H9 (cell line): ENCODE data around the gene TP53BP2. TPM values are rescaled to one million over a fixed set of nuclear protein-coding genes. Genes with fewer than 3 reads are reported as not detected.

Experiments
- DNase-seq: peaks from one replicate; pipeline ENCODE4 v3.0.0-alpha.2; 2017
- H2AFZ ChIP-seq: one replicate; pipeline ENCODE4 v1.6.1; 2013; ENCODE audit warnings: mild to moderate bottlenecking, low read length, control low read depth, moderate library complexity
- H2AK5ac ChIP-seq: 2 replicates; pipeline ENCODE4 v1.6.1; 2013; ENCODE audit warnings: low read length, control low read depth, mixed read lengths; ENCODE audit not compliant: insufficient read length
- H2BK120ac ChIP-seq: one replicate; pipeline ENCODE4 v1.6.1; 2013; ENCODE audit warnings: low read depth, mild to moderate bottlenecking, low read length, control low read depth, inconsistent platforms; ENCODE audit not compliant: poor library complexity, severe bottlenecking
- H2BK12ac ChIP-seq: 2 replicates; pipeline ENCODE4 v1.6.1; 2013; ENCODE audit warnings: low read length, control low read depth, mixed read lengths, low read depth; ENCODE audit not compliant: insufficient read length
- H2BK15ac ChIP-seq: 2 replicates; pipeline ENCODE4 v1.6.1; 2013; ENCODE audit warnings: low read depth, low read length, control low read depth
- H2BK20ac ChIP-seq: one replicate; pipeline ENCODE4 v1.6.1; 2013; ENCODE audit warnings: low read depth, mild to moderate bottlenecking, low read length, control low read depth, inconsistent platforms; ENCODE audit not compliant: poor library complexity, severe bottlenecking
- H2BK5ac ChIP-seq: 2 replicates; pipeline ENCODE4 v1.6.1; 2013; ENCODE audit warnings: low read length, control low read depth, mixed read lengths; ENCODE audit not compliant: insufficient read length
- H3K14ac ChIP-seq: 2 replicates; pipeline ENCODE4 v1.6.1; 2013; ENCODE audit warnings: low read length, control low read depth; ENCODE audit not compliant: insufficient read depth
- H3K18ac ChIP-seq: 2 replicates; pipeline ENCODE4 v1.6.1; 2013; ENCODE audit warnings: low read depth, mild to moderate bottlenecking, mixed read lengths, low read length, control low read depth; ENCODE audit not compliant: insufficient read length
- H3K23ac ChIP-seq: 2 replicates; pipeline ENCODE4 v1.6.1; 2013; ENCODE audit warnings: low read length, control low read depth, mixed read lengths, low read depth; ENCODE audit not compliant: insufficient read length
- H3K23me2 ChIP-seq: 2 replicates; pipeline ENCODE4 v1.6.1; 2013; ENCODE audit warnings: low read depth, mild to moderate bottlenecking, mixed read lengths, low read length, control low read depth; ENCODE audit not compliant: insufficient read length, poor library complexity, severe bottlenecking
- H3K27ac ChIP-seq: 2 replicates; pipeline ENCODE4 v1.5.1; 2013; ENCODE audit warnings: low read length, control low read depth, mixed read lengths, low read depth; ENCODE audit not compliant: insufficient read length
- H3K27me3 ChIP-seq: 2 replicates; pipeline ENCODE4 v1.6.1; 2013; ENCODE audit warnings: low read length, control low read depth, inconsistent platforms; ENCODE audit not compliant: insufficient read depth
- H3K4ac ChIP-seq: 2 replicates; pipeline ENCODE4 v1.6.1; 2013; ENCODE audit warnings: low read depth, mild to moderate bottlenecking, control low read depth, inconsistent platforms, low read length, moderate library complexity
- H3K4me1 ChIP-seq: 2 replicates; pipeline ENCODE4 v1.6.1; 2013; ENCODE audit warnings: low read length, control low read depth, inconsistent platforms; ENCODE audit not compliant: insufficient read depth
- H3K4me2 ChIP-seq: 2 replicates; pipeline ENCODE4 v1.6.1; 2013; ENCODE audit warnings: low read length, control low read depth, mixed read lengths; ENCODE audit not compliant: insufficient read length, insufficient read depth
- H3K56ac ChIP-seq: 2 replicates; pipeline ENCODE4 v1.6.1; 2013; ENCODE audit warnings: low read depth, mild to moderate bottlenecking, mixed read lengths, low read length, control low read depth; ENCODE audit not compliant: insufficient read length
- H3K79me1 ChIP-seq: 2 replicates; pipeline ENCODE4 v1.6.1; 2013; ENCODE audit warnings: low read depth, mild to moderate bottlenecking, moderate library complexity, low read length, control low read depth, inconsistent platforms; ENCODE audit not compliant: insufficient read depth, poor library complexity, severe bottlenecking
- H3K79me2 ChIP-seq: 2 replicates; pipeline ENCODE4 v1.6.1; 2013; ENCODE audit warnings: low read length, control low read depth, inconsistent platforms; ENCODE audit not compliant: insufficient read depth
- H3K9ac ChIP-seq: 2 replicates; pipeline ENCODE4 v1.6.1; 2013; ENCODE audit warnings: low read length, control low read depth, mixed read lengths; ENCODE audit not compliant: insufficient read length; ENCODE audit errors: extremely low read depth
- H3K9me3 ChIP-seq: one replicate; pipeline ENCODE4 v1.6.1; 2013; ENCODE audit warnings: low read depth, low read length, inconsistent platforms; ENCODE audit not compliant: control insufficient read depth
- H3T11ph ChIP-seq: one replicate; pipeline ENCODE4 v1.6.1; 2013; ENCODE audit warnings: mild to moderate bottlenecking, low read length, control low read depth, inconsistent platforms
- H4K20me1 ChIP-seq: one replicate; pipeline ENCODE4 v1.6.1; 2013; ENCODE audit not compliant: control insufficient read depth, insufficient read length, insufficient read depth
- H4K5ac ChIP-seq: 2 replicates; pipeline ENCODE4 v1.6.1; 2013; ENCODE audit warnings: low read depth, mild to moderate bottlenecking, mixed read lengths, low read length, control low read depth; ENCODE audit not compliant: insufficient read length
- H4K8ac ChIP-seq: replicated peaks from 2 replicates; pipeline ENCODE4 v1.6.1; 2013; ENCODE audit warnings: low read length, control low read depth, mixed read lengths, low read depth; ENCODE audit not compliant: insufficient read length
- H4K91ac ChIP-seq: 2 replicates; pipeline ENCODE4 v1.6.1; 2013; ENCODE audit warnings: low read depth, mild to moderate bottlenecking, moderate library complexity, mixed read lengths, low read length, control low read depth; ENCODE audit not compliant: insufficient read length
- H3K27ac Mint-ChIP-seq, 3 experiments: 2 replicates in 2 of 3; 3 replicates in 1 of 3; pipeline ENCODE4 v1.8.0; 2020 to 2021; ENCODE audit warnings: mixed read lengths in 3 of 3, mild to moderate bottlenecking in 1 of 3, moderate library complexity in 1 of 3
- H3K27me3 Mint-ChIP-seq: 2 replicates; pipeline ENCODE4 v1.8.0; 2021; ENCODE audit warnings: low read depth, mild to moderate bottlenecking, moderate library complexity, mixed read lengths
- H3K36me3 Mint-ChIP-seq, 3 experiments: 2 replicates in 2 of 3; 3 replicates in 1 of 3; pipeline ENCODE4 v1.8.0; 2020 to 2021; ENCODE audit warnings: low read depth in 3 of 3, mixed read lengths in 3 of 3; ENCODE audit not compliant: insufficient read depth in 1 of 3
- H3K4me1 Mint-ChIP-seq, 2 experiments: 2 replicates each; pipeline ENCODE4 v1.8.0; 2020; ENCODE audit warnings: mixed read lengths in 2 of 2
- H3K4me3 Mint-ChIP-seq, 2 experiments: 2 replicates in 1 of 2; 3 replicates in 1 of 2; pipeline ENCODE4 v1.8.0; 2020 to 2021; ENCODE audit warnings: mild to moderate bottlenecking in 2 of 2, mixed read lengths in 2 of 2, moderate library complexity in 1 of 2
- H3K9me3 Mint-ChIP-seq, 2 experiments: 2 replicates in 1 of 2; 3 replicates in 1 of 2; pipeline ENCODE4 v1.8.0; 2020; ENCODE audit warnings: mild to moderate bottlenecking in 2 of 2, mixed read lengths in 2 of 2, moderate library complexity in 1 of 2
- WGBS: extraction: QIAGEN DNeasy Blood & Tissue Kit; methylation state at CpG from one replicate; pipeline ENCODE4 v1.1.7; 2013; ENCODE audit warnings: missing lambda C conversion rate, low lambda C conversion rate, mixed read lengths; ENCODE audit not compliant: insufficient read length; ENCODE audit errors: extremely low coverage; 5-methylcytosine and 5-hydroxymethylcytosine counted together
- total RNA-seq: library from RNA; stranded (reverse); gene quantifications from 2 replicates; pipeline ENCODE4 v1.2.1, GENCODE V29; 2021
- TF ChIP-seq, protein P1 (sequence below): fragments of 200-600 bp; sonication (generic); conservative IDR thresholded peaks from 3 replicates; pipeline ENCODE4 v1.8.0; 2021; ENCODE audit warnings: antibody characterized with exemption, mild to moderate bottlenecking

The TP53BP2 gene
- total RNA-seq, 1 experiment from 2014 or later, result 49.7 TPM

DNA sequence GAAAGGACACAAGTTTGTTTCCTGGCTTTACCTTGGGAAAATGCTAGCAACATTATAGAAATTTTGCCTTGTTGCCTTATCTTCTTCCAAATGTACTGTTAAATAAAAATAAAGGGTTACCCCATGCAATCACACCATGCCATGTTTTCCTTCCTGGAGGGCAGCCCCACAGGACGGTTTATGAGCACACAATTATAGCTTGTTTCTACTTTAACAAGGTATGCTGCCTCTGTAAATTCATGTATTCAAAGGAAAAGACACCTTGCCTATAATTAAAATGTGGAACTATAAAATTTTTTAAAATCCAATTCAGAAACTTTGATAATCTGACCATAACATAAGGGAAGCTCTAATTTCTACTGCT, 70.1 kb downstream of the TP53BP2 start:
- no CpG with 5 or more reads among the region's 1 CpG for WGBS

More for the DNA sequence above, 70.1 kb downstream of the TP53BP2 start:
- no peak overlapping the region for H3K56ac ChIP-seq
- H3K36me3 Mint-ChIP-seq, result peaks cover 27 to 79% (median 70%) of the 10 kb centered on the region in 3 experiments
- no peak overlapping the region for H3K4me3 Mint-ChIP-seq
- no peak overlapping the region for H2BK120ac ChIP-seq
- peaks cover 13 to 14% of the 10 kb centered on the region in 2 experiments for H3K4me1 Mint-ChIP-seq
- H3T11ph ChIP-seq, result no peak overlapping the region
- H2AK5ac ChIP-seq, result no peak overlapping the region
- H3K18ac ChIP-seq, result no peak overlapping the region
- TF ChIP-seq, protein P1, sequence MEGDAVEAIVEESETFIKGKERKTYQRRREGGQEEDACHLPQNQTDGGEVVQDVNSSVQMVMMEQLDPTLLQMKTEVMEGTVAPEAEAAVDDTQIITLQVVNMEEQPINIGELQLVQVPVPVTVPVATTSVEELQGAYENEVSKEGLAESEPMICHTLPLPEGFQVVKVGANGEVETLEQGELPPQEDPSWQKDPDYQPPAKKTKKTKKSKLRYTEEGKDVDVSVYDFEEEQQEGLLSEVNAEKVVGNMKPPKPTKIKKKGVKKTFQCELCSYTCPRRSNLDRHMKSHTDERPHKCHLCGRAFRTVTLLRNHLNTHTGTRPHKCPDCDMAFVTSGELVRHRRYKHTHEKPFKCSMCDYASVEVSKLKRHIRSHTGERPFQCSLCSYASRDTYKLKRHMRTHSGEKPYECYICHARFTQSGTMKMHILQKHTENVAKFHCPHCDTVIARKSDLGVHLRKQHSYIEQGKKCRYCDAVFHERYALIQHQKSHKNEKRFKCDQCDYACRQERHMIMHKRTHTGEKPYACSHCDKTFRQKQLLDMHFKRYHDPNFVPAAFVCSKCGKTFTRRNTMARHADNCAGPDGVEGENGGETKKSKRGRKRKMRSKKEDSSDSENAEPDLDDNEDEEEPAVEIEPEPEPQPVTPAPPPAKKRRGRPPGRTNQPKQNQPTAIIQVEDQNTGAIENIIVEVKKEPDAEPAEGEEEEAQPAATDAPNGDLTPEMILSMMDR, result no peak
- no peak overlapping the region for H3K23ac ChIP-seq
- no peaks in the 10 kb centered on the region; the same call in 1 of the 2 replicates for H3K4me1 ChIP-seq
- H3K4ac ChIP-seq, result no peak overlapping the region
- no peaks in the 10 kb centered on the region for H3K79me2 ChIP-seq
- no peaks in the 10 kb centered on the region for H3K27me3 ChIP-seq
- H3K27me3 Mint-ChIP-seq, result no peaks in the 10 kb centered on the region
- H3K9me3 ChIP-seq, result no peaks in the 10 kb centered on the region
- H3K14ac ChIP-seq, result no peak overlapping the region
- no peak overlapping the region for H3K9ac ChIP-seq
- no peak for DNase-seq
- H2AFZ ChIP-seq, result no peak overlapping the region
- H3K23me2 ChIP-seq, result peaks cover 3% of the 10 kb centered on the region
- H4K5ac ChIP-seq, result no peak overlapping the region
- H4K91ac ChIP-seq, result no peak overlapping the region
- H4K8ac ChIP-seq, result no peak overlapping the region
- H4K20me1 ChIP-seq, result no peaks in the 10 kb centered on the region
- no peaks in the 10 kb centered on the region for H3K9me3 Mint-ChIP-seq
- no peak overlapping the region for H3K4me2 ChIP-seq
- no peak overlapping the region for H2BK5ac ChIP-seq
- no peak overlapping the region for H2BK15ac ChIP-seq
- H2BK12ac ChIP-seq, result no peak overlapping the region
- H3K27ac Mint-ChIP-seq, result no peak overlapping the region; a peak in 1 of 7 replicates
- H3K27ac ChIP-seq, result no peak overlapping the region
- H3K79me1 ChIP-seq, result no peaks in the 10 kb centered on the region
- no peak overlapping the region for H2BK20ac ChIP-seq
